ENCODE data around the gene TNPO3.

Gene TNPO3

GRCh38 chr7:129089521-129090212 lies 34.8 kb upstream of the TNPO3 start:
- peaks cover 5% of the 10 kb centered on the region for H3K4me1 ChIP-seq (ENCODE audit: control insufficient read depth, insufficient read depth, low read length)
- no peak overlapping the region for H3K9ac ChIP-seq (ENCODE audit: low read length in 2 of 2)

GRCh38 chr7:129084801-129085551 lies 30.1 kb upstream of the TNPO3 start:
- Histone ChIP-seq H3K36me3 (ENCODE audit: control insufficient read depth in 2 of 2, insufficient read depth in 2 of 2, low read length in 2 of 2) (no peaks in the 10 kb centered on the region), H3K4me3 (ENCODE audit: low read length in 2 of 2) (no peak overlapping the region), H3K27ac (ENCODE audit: low read length) (no peak overlapping the region), H3K9me3 (ENCODE audit: control insufficient read depth in 2 of 2, low read length in 2 of 2) (no peaks in the 10 kb centered on the region), H3K9ac (ENCODE audit: low read length in 2 of 2) (no peak overlapping the region), H3K27me3 (ENCODE audit: control insufficient read depth in 1 of 2, insufficient read depth in 2 of 2, low read length in 2 of 2) (no peaks in the 10 kb centered on the region), H3K4me1 (ENCODE audit: control insufficient read depth, insufficient read depth, low read length) (peaks cover 3% of the 10 kb centered on the region)

More at GRCh38 chr7:129089521-129090212, 34.8 kb upstream of the TNPO3 start:
- no peaks in the 10 kb centered on the region for H3K36me3 ChIP-seq (ENCODE audit: control insufficient read depth in 2 of 2, insufficient read depth in 2 of 2, low read length in 2 of 2)
- no peaks in the 10 kb centered on the region for H3K9me3 ChIP-seq (ENCODE audit: control insufficient read depth in 2 of 2, low read length in 2 of 2)
- H3K27me3 ChIP-seq (ENCODE audit: control insufficient read depth in 1 of 2, insufficient read depth in 2 of 2, low read length in 2 of 2): no peaks in the 10 kb centered on the region
- no peak overlapping the region for H3K4me3 ChIP-seq (ENCODE audit: low read length in 2 of 2)
- no peak overlapping the region for H3K27ac ChIP-seq (ENCODE audit: low read length)

- Histone ChIP-seq H3K4me1 (ENCODE audit: control insufficient read depth, insufficient read depth, low read length) (no peaks in the 10 kb centered on the region), H3K9ac (ENCODE audit: low read length in 2 of 2) (no peak overlapping the region), H3K27ac (ENCODE audit: low read length) (no peak overlapping the region), H3K27me3 (ENCODE audit: control insufficient read depth in 1 of 2, insufficient read depth in 2 of 2, low read length in 2 of 2) (no peaks in the 10 kb centered on the region), H3K9me3 (ENCODE audit: control insufficient read depth in 2 of 2, low read length in 2 of 2) (no peaks in the 10 kb centered on the region), H3K4me3 (ENCODE audit: low read length in 2 of 2) (no peak overlapping the region), H3K36me3 (ENCODE audit: control insufficient read depth in 2 of 2, insufficient read depth in 2 of 2, low read length in 2 of 2) (no peaks in the 10 kb centered on the region)
Measured at GRCh38 chr7:129083525-129083924, 28.6 kb upstream of the TNPO3 start.

GRCh38 chr7:129078455-129078854 lies 23.5 kb upstream of the TNPO3 start:
- no peaks in the 10 kb centered on the region for H3K36me3 ChIP-seq (ENCODE audit: control insufficient read depth in 2 of 2, insufficient read depth in 2 of 2, low read length in 2 of 2)
- H3K4me1 ChIP-seq (ENCODE audit: control insufficient read depth, insufficient read depth, low read length): no peaks in the 10 kb centered on the region
- H3K9me3 ChIP-seq (ENCODE audit: control insufficient read depth in 2 of 2, low read length in 2 of 2): no peaks in the 10 kb centered on the region
- no peak overlapping the region for H3K27ac ChIP-seq (ENCODE audit: low read length)
- no peaks in the 10 kb centered on the region for H3K27me3 ChIP-seq (ENCODE audit: control insufficient read depth in 1 of 2, insufficient read depth in 2 of 2, low read length in 2 of 2)
- H3K9ac ChIP-seq (ENCODE audit: low read length in 2 of 2): no peak overlapping the region
- H3K4me3 ChIP-seq (ENCODE audit: low read length in 2 of 2): no peak overlapping the region

GRCh38 chr7:129076886-129077285 lies 22.0 kb upstream of the TNPO3 start:
- H3K27ac ChIP-seq (ENCODE audit: low read length): no peak overlapping the region
- no peaks in the 10 kb centered on the region for H3K27me3 ChIP-seq (ENCODE audit: control insufficient read depth in 1 of 2, insufficient read depth in 2 of 2, low read length in 2 of 2)
- H3K9ac ChIP-seq (ENCODE audit: low read length in 2 of 2): no peak overlapping the region
- H3K4me1 ChIP-seq (ENCODE audit: control insufficient read depth, insufficient read depth, low read length): no peaks in the 10 kb centered on the region
- H3K36me3 ChIP-seq (ENCODE audit: control insufficient read depth in 2 of 2, insufficient read depth in 2 of 2, low read length in 2 of 2): no peaks in the 10 kb centered on the region
- no peaks in the 10 kb centered on the region for H3K9me3 ChIP-seq (ENCODE audit: control insufficient read depth in 2 of 2, low read length in 2 of 2)
- H3K4me3 ChIP-seq (ENCODE audit: low read length in 2 of 2): no peak overlapping the region

- H3K9me3 ChIP-seq (ENCODE audit: control insufficient read depth in 2 of 2, low read length in 2 of 2): no peaks in the 10 kb centered on the region
- no peak overlapping the region for H3K4me3 ChIP-seq (ENCODE audit: low read length in 2 of 2)
- no peaks in the 10 kb centered on the region for H3K27me3 ChIP-seq (ENCODE audit: control insufficient read depth in 1 of 2, insufficient read depth in 2 of 2, low read length in 2 of 2)
- H3K27ac ChIP-seq (ENCODE audit: low read length): no peak overlapping the region
- H3K36me3 ChIP-seq (ENCODE audit: control insufficient read depth in 2 of 2, insufficient read depth in 2 of 2, low read length in 2 of 2): no peaks in the 10 kb centered on the region
- no peak overlapping the region for H3K9ac ChIP-seq (ENCODE audit: low read length in 2 of 2)
- H3K4me1 ChIP-seq (ENCODE audit: control insufficient read depth, insufficient read depth, low read length): no peaks in the 10 kb centered on the region
Measured at GRCh38 chr7:129074994-129075393, 20.1 kb upstream of the TNPO3 start.

DNA sequence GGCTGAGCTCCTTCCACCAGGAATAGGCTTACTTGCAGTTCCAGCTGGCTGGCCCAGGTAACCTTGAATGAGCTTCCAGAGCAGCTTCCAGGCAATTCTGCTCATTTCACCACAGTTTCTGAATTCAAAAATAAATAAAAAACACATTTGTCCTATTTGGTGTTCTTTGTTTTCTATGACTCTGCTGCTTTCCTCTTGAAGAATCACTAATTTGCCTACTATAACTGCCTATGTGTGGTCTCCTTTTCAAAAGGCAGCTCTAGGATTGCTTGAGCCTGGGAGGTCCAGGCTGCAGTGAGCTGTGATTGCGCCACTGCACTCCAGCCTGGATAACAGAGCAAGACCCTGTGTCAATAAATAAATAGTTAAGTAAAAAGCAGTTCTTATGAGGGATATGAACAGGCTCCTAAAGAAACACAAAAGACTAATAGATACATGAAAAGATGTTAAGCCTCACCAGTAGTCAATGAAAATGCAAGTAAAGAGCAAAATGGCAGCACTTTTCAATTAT lies 19.5 kb upstream of the TNPO3 start:
- Histone ChIP-seq H3K4me3 (ENCODE audit: low read length in 2 of 2) (no peak overlapping the region), H3K4me1 (ENCODE audit: control insufficient read depth, insufficient read depth, low read length) (no peaks in the 10 kb centered on the region), H3K9me3 (ENCODE audit: control insufficient read depth in 2 of 2, low read length in 2 of 2) (no peaks in the 10 kb centered on the region), H3K36me3 (ENCODE audit: control insufficient read depth in 2 of 2, insufficient read depth in 2 of 2, low read length in 2 of 2) (no peaks in the 10 kb centered on the region), H3K9ac (ENCODE audit: low read length in 2 of 2) (no peak overlapping the region), H3K27ac (ENCODE audit: low read length) (no peak overlapping the region), H3K27me3 (ENCODE audit: control insufficient read depth in 1 of 2, insufficient read depth in 2 of 2, low read length in 2 of 2) (peaks cover 0 to under 1% of the 10 kb centered on the region in 2 donors)

DNA sequence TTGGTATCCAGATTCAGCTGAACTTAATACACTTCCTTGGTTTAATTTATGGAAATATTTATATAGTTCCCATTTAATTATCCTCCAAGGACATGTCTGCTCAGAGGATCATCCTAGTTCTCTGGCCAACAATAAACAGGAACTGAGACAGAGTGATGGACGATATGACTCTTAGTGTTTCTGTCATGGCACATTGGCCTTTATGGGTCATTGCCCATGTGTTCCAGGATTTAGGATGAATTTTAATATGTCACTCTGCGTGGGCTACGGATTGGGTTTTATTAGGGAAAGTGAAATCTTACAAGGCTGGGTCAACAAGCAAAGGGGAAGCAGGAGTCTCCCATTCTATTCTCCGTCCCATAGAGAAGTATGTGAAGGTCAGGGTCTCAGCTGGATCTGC lies 18.8 kb upstream of the TNPO3 start:
- no peak overlapping the region for H3K9ac ChIP-seq (ENCODE audit: low read length in 2 of 2)
- H3K4me1 ChIP-seq (ENCODE audit: control insufficient read depth, insufficient read depth, low read length): no peaks in the 10 kb centered on the region
- H3K27ac ChIP-seq (ENCODE audit: low read length): no peak overlapping the region
- no peak overlapping the region for H3K4me3 ChIP-seq (ENCODE audit: low read length in 2 of 2)
- H3K9me3 ChIP-seq (ENCODE audit: control insufficient read depth in 2 of 2, low read length in 2 of 2): no peaks in the 10 kb centered on the region
- H3K27me3 ChIP-seq (ENCODE audit: control insufficient read depth in 1 of 2, insufficient read depth in 2 of 2, low read length in 2 of 2): peaks cover 0 to 5% of the 10 kb centered on the region in 2 donors
- H3K36me3 ChIP-seq (ENCODE audit: control insufficient read depth in 2 of 2, insufficient read depth in 2 of 2, low read length in 2 of 2): no peaks in the 10 kb centered on the region

- Histone ChIP-seq H3K27me3 (ENCODE audit: control insufficient read depth in 1 of 2, insufficient read depth in 2 of 2, low read length in 2 of 2) (peaks cover 0 to 5% of the 10 kb centered on the region in 2 donors), H3K9ac (ENCODE audit: low read length in 2 of 2) (no peak overlapping the region), H3K36me3 (ENCODE audit: control insufficient read depth in 2 of 2, insufficient read depth in 2 of 2, low read length in 2 of 2) (no peaks in the 10 kb centered on the region), H3K9me3 (ENCODE audit: control insufficient read depth in 2 of 2, low read length in 2 of 2) (no peaks in the 10 kb centered on the region), H3K4me3 (ENCODE audit: low read length in 2 of 2) (no peak overlapping the region), H3K4me1 (ENCODE audit: control insufficient read depth, insufficient read depth, low read length) (no peaks in the 10 kb centered on the region), H3K27ac (ENCODE audit: low read length) (no peak overlapping the region)
Measured at GRCh38 chr7:129073204-129073603, 18.3 kb upstream of the TNPO3 start.

- no peak overlapping the region for H3K4me3 ChIP-seq (ENCODE audit: low read length in 2 of 2)
- H3K9me3 ChIP-seq (ENCODE audit: control insufficient read depth in 2 of 2, low read length in 2 of 2): no peaks in the 10 kb centered on the region
- H3K9ac ChIP-seq (ENCODE audit: low read length in 2 of 2): no peak overlapping the region
- H3K27ac ChIP-seq (ENCODE audit: low read length): no peak overlapping the region
- H3K36me3 ChIP-seq (ENCODE audit: control insufficient read depth in 2 of 2, insufficient read depth in 2 of 2, low read length in 2 of 2): no peaks in the 10 kb centered on the region
- H3K4me1 ChIP-seq (ENCODE audit: control insufficient read depth, insufficient read depth, low read length): no peaks in the 10 kb centered on the region
- H3K27me3 ChIP-seq (ENCODE audit: control insufficient read depth in 1 of 2, insufficient read depth in 2 of 2, low read length in 2 of 2): peaks cover 0 to 8% of the 10 kb centered on the region in 2 donors
Measured at GRCh38 chr7:129072479-129073011, 17.6 kb upstream of the TNPO3 start.

Data from stomach smooth muscle (tissue), 2 donors.